Neural cell (in vitro differentiated cells): ENCODE measurements around the gene UBE2I. TPM values are rescaled to one million over a fixed set of nuclear protein-coding genes. Genes with fewer than 3 reads are reported as not detected.

Experiments used
- H2AFZ ChIP-seq: fragments of 200-600, 300-800 bp; sonication (generic), shearing (Covaris generic); 2 replicates; pipeline ENCODE4 v1.6.0; 2014; ENCODE audit warnings: low read depth, mild to moderate bottlenecking, antibody characterized with exemption, low read length, moderate library complexity
- H3F3A ChIP-seq: fragments of 200-600 bp; shearing (Covaris generic); 2 replicates; pipeline ENCODE4 v1.6.1; 2016; ENCODE audit warnings: mild to moderate bottlenecking, moderate library complexity, mixed read lengths, antibody characterized with exemption, low read length; ENCODE audit not compliant: insufficient read depth, poor library complexity, severe bottlenecking
- H3K27ac ChIP-seq: fragments of 200-600, 300-800 bp; sonication (generic), shearing (Covaris generic); 2 replicates; pipeline ENCODE4 v1.5.1; 2014; ENCODE audit warnings: mild to moderate bottlenecking, low read length, moderate library complexity
- H3K27me3 ChIP-seq: fragments of 300-800, 200-600 bp; sonication (generic), shearing (Covaris generic); 2 replicates; pipeline ENCODE4 v1.6.0; 2014; ENCODE audit warnings: mild to moderate bottlenecking, low read depth, low read length, moderate library complexity; ENCODE audit not compliant: insufficient read depth
- H3K36me3 ChIP-seq: fragments of 300-800, 200-600 bp; sonication (generic), shearing (Covaris generic); 2 replicates; pipeline ENCODE4 v1.5.1; 2014; ENCODE audit warnings: mild to moderate bottlenecking, antibody characterized with exemption, low read length, moderate library complexity; ENCODE audit not compliant: insufficient read depth
- H3K4me2 ChIP-seq: fragments of 300-800, 200-600 bp; sonication (generic), shearing (Covaris generic); 2 replicates; pipeline ENCODE4 v1.6.0; 2014; ENCODE audit warnings: mild to moderate bottlenecking, low read length
- H3K4me3 ChIP-seq: fragments of 300-800, 200-600 bp; sonication (generic), shearing (Covaris generic); 2 replicates; pipeline ENCODE4 v1.5.1; 2014; ENCODE audit warnings: mild to moderate bottlenecking, low read length, moderate library complexity
- H3K79me2 ChIP-seq: fragments of 200-600 bp; shearing (Covaris generic); replicated peaks from 2 replicates; pipeline ENCODE4 v1.6.0; 2014; ENCODE audit warnings: mild to moderate bottlenecking, low read length, moderate library complexity; ENCODE audit not compliant: insufficient read depth
- H3K9ac ChIP-seq: fragments of 300-800, 200-600 bp; sonication (generic), shearing (Covaris generic); 2 replicates; pipeline ENCODE4 v1.6.1; 2016; ENCODE audit warnings: mild to moderate bottlenecking, low read length, mixed read lengths
- H3K9me2 ChIP-seq: fragments of 200-600 bp; shearing (Covaris generic); 2 replicates; pipeline ENCODE4 v1.6.1; 2016; ENCODE audit warnings: mild to moderate bottlenecking, low read length, mixed read lengths; ENCODE audit not compliant: insufficient read depth
- H3K9me3 ChIP-seq: fragments of 200-600, 300-800 bp; sonication (generic), shearing (Covaris generic); 2 replicates; pipeline ENCODE4 v1.6.1; 2016; ENCODE audit warnings: mild to moderate bottlenecking, mixed run types, low read length, moderate library complexity, mixed read lengths
- H4K20me1 ChIP-seq: fragments of 200-600 bp; shearing (Covaris generic); 2 replicates; pipeline ENCODE4 v1.6.1; 2016; ENCODE audit warnings: mild to moderate bottlenecking, mixed run types; ENCODE audit not compliant: insufficient read depth
- CTCF ChIP-seq: fragments of 450-650 bp; IDR thresholded peaks from 2 replicates; pipeline ENCODE4 v1.5.1; 2014; ENCODE audit warnings: antibody characterized with exemption, mild to moderate bottlenecking, moderate library complexity; ENCODE audit not compliant: poor library complexity, severe bottlenecking
- EP300 ChIP-seq: fragments of 450-650 bp; conservative IDR thresholded peaks from 2 replicates; pipeline ENCODE4 v1.6.1; 2014; ENCODE audit warnings: antibody characterized with exemption, mild to moderate bottlenecking, moderate library complexity; ENCODE audit not compliant: poor library complexity, severe bottlenecking
- EZH2 ChIP-seq: fragments of 200-600, 300-800 bp; shearing (Covaris generic), sonication (generic); IDR thresholded peaks from 2 replicates; pipeline ENCODE4 v1.6.1; 2014; ENCODE audit warnings: antibody characterized with exemption, low read length, borderline replicate concordance, mild to moderate bottlenecking; ENCODE audit not compliant: insufficient read depth, poor library complexity, severe bottlenecking
- MXI1 ChIP-seq: fragments of 450-650 bp; conservative IDR thresholded peaks from 2 replicates; pipeline ENCODE4 v1.6.1; 2014; ENCODE audit warnings: antibody characterized with exemption, mild to moderate bottlenecking; ENCODE audit not compliant: poor library complexity, severe bottlenecking
- POLR2AphosphoS5 ChIP-seq: IDR thresholded peaks from 2 replicates; pipeline ENCODE4 v1.6.1; 2012
- RAD21 ChIP-seq: fragments of 450-650 bp; conservative IDR thresholded peaks from 2 replicates; pipeline ENCODE4 v1.6.1; 2014; ENCODE audit warnings: antibody characterized with exemption, mild to moderate bottlenecking, moderate library complexity
- REST ChIP-seq: IDR thresholded peaks from 2 replicates; pipeline ENCODE4 v1.6.1; 2012; ENCODE audit warnings: borderline replicate concordance
- SMC3 ChIP-seq: fragments of 450-650 bp; conservative IDR thresholded peaks from 2 replicates; pipeline ENCODE4 v1.6.1; 2014; ENCODE audit warnings: antibody characterized with exemption, mild to moderate bottlenecking, moderate library complexity; ENCODE audit not compliant: poor library complexity
- TAF1 ChIP-seq: IDR thresholded peaks from 2 replicates; pipeline ENCODE4 v1.6.1; 2012; ENCODE audit warnings: low read depth
- polyA plus RNA-seq: library from polyadenylated mRNA; depleted of rRNA; stranded (reverse); fragments of >200 nt; gene quantifications from 2 replicates; pipeline ENCODE4 v1.2.3, GENCODE V29; 2014

UBE2I gene
- polyA plus RNA-seq, 1 donor from 2014 or later, result 111 TPM

GRCh38 chr16:1311738-1312466, 2.5 kb downstream of the UBE2I start:
- H3K9me2 ChIP-seq, result no peaks in the 10 kb centered on the region
- no peak for TF ChIP-seq POLR2AphosphoS5
- no peak for TF ChIP-seq MXI1
- no peak for TF ChIP-seq REST
- TF ChIP-seq EP300, result no peak
- no peaks in the 10 kb centered on the region for H3F3A ChIP-seq
- H3K27ac ChIP-seq, result no peak overlapping the region
- H3K36me3 ChIP-seq, result no peaks in the 10 kb centered on the region
- peaks cover 55% of the 10 kb centered on the region for H3K79me2 ChIP-seq
- H4K20me1 ChIP-seq, result peaks cover 53% of the 10 kb centered on the region
- H3K9me3 ChIP-seq, result no peaks in the 10 kb centered on the region
- no peaks in the 10 kb centered on the region for H3K27me3 ChIP-seq
- H3K4me2 ChIP-seq, result no peak overlapping the region
- H3K4me3 ChIP-seq, result peak overlapping the region; percentile 81
- H3K9ac ChIP-seq, result peak overlapping the region; percentile 83
- no peak overlapping the region for H2AFZ ChIP-seq

GRCh38 chr16:1312467-1312816, 3.0 kb downstream of the UBE2I start:
- TF ChIP-seq POLR2AphosphoS5 (no peak), MXI1 (no peak), TAF1 (no peak)
- Histone ChIP-seq H3F3A (no peaks in the 10 kb centered on the region), H3K79me2 (peaks cover 60% of the 10 kb centered on the region), H3K27ac (no peak overlapping the region), H3K9me3 (no peaks in the 10 kb centered on the region), H3K36me3 (no peaks in the 10 kb centered on the region), H3K9me2 (no peaks in the 10 kb centered on the region), H3K4me3 (peak overlapping the region; percentile 81), H3K9ac (no peak overlapping the region), H3K4me2 (no peak overlapping the region), H2AFZ (no peak overlapping the region), H3K27me3 (no peaks in the 10 kb centered on the region), H4K20me1 (peaks cover 58% of the 10 kb centered on the region)

- H3K9me3 ChIP-seq, result no peaks in the 10 kb centered on the region
- no peaks in the 10 kb centered on the region for H3K36me3 ChIP-seq
- no peaks in the 10 kb centered on the region for H3F3A ChIP-seq
- H3K27ac ChIP-seq, result no peak overlapping the region
- no peaks in the 10 kb centered on the region for H3K27me3 ChIP-seq
- H3K4me3 ChIP-seq, result no peak overlapping the region
- no peak overlapping the region for H3K9ac ChIP-seq
- TF ChIP-seq SMC3 (no peak), TAF1 (no peak), EP300 (no peak), MXI1 (no peak), EZH2 (no peak), REST (no peak), POLR2AphosphoS5 (no peak), RAD21 (no peak), CTCF (no peak)
- no peak overlapping the region for H3K4me2 ChIP-seq
- peaks cover 60% of the 10 kb centered on the region for H3K79me2 ChIP-seq
- no peak overlapping the region for H2AFZ ChIP-seq
- peaks cover 58% of the 10 kb centered on the region for H4K20me1 ChIP-seq
- H3K9me2 ChIP-seq, result no peaks in the 10 kb centered on the region
Observed at GRCh38 chr16:1312903-1313302, 3.5 kb downstream of the UBE2I start.
